Adipose tissue (tissue), 3 donors: ENCODE results near the gene ZMYM4. TPM values are rescaled to one million over a fixed set of nuclear protein-coding genes. Genes with fewer than 3 reads are reported as not detected.
"Not testable (repeated sequence)": the region's sequence is repeated elsewhere in the genome, so short reads cannot be mapped to it uniquely, and the experiment has no call there.

Source experiments
- H3K27ac ChIP-seq: one replicate; pipeline ENCODE4 v1.5.1; 2013; ENCODE audit warnings: low read depth, low read length
- WGBS, 3 donors: extraction: QIAGEN DNeasy Blood & Tissue Kit; methylation state at CpG; one replicate each; pipeline ENCODE4 v1.1.7; 2013; 5-methylcytosine and 5-hydroxymethylcytosine counted together
- polyA plus RNA-seq, 3 donors: library from polyadenylated mRNA; stranded (reverse); fragments of 200-250 nt; gene quantifications; one replicate each; pipeline ENCODE4 v1.2.3, GENCODE V29; 2013
- donor health status: healthy with polysubstance abuse.
- donor health status: Bipolar disorder and iron deficiency.
- donor health status: healthy.

Gene ZMYM4
- polyA plus RNA-seq, 3 donors = 5.9 to 10.6 (median 10.2) TPM

- H3K27ac ChIP-seq = no peak overlapping the region
Measured at GRCh38 chr1:35377555-35377954, 109.0 kb downstream of the ZMYM4 start.

DNA sequence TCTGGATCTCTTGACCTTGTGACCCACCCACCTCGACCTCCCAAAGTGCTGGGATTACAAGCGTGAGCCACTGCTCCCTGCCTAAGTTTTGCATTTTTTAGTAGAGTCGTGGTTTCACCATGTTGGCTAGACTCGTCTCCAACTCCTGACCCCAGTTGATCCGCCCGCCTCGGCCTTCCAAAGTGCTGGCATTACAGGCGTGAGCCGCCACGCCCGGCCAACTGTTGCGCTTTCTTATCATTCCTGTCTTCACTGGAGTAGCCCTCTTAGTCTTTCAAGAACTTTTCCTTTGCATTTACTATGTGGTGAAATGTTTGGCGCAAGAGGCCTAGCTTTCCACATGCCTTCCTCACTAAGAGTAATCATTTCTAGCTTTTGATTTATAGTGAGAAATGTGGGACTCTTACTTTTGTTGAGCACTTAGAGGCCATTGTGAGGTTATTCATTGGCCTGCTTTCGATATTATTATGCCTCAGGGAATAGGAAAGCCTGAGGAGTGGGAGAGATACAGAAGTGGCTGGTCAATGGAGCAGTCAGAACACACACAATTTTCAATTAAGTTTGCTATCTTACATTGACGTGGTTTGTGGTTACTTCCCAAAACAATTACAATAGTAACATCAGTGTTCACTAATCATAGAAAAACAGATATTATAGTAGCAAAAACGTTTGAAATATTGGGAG lies 111.0 kb downstream of the ZMYM4 start:
- WGBS, 3 donors = 84 to 91% (median 87%) methylated on average over 16 of the region's 16 CpGs
- no peak overlapping the region for H3K27ac ChIP-seq

- 97 to 98% (median 98%) methylated on average over 6 of the region's 6 CpGs for WGBS, 3 donors
- H3K27ac ChIP-seq = not testable (repeated sequence)
Measured at GRCh38 chr1:35380111-35380510, 111.6 kb downstream of the ZMYM4 start.

DNA sequence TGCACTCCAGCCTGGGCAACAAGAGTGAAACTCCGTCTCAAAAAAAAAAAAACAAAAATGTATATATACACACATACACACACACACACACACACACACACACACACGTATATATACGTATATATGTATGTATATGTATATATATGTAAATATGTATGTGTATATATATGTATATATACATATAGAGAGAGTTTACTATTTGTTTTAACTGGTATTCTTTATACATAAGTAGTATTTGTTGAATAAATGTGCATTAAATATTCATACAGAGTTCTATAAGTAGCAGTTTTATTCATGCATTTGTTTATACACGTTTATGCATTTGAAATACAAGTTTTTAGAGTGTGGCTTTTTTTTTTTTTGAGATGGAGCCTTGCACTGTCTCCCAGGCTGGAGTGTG lies 113.6 kb downstream of the ZMYM4 start:
- WGBS, 3 donors = 88 to 93% (median 92%) methylated on average over 4 of the region's 4 CpGs
- no peak overlapping the region for H3K27ac ChIP-seq

DNA sequence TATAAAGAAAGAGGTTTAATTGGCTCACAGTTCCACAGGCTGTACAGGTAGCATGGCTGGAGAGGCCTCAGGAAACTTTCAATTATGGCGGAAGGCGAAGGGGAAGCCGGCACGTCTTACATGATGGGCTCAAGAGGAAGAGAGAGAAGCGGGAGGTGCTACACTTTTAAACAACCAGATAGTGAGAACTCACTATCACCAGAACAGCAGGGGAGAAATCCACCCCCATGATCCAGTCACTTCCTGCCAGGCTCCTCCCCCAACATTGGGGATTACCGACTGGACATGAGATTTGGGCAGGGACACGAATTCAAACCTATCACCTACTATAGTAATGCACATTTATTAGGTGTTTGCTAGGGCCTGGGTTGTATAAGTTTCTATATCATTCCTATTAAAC lies 117.8 kb downstream of the ZMYM4 start:
- WGBS, 3 donors = 85 to 92% (median 90%) methylated on average over 7 of the region's 7 CpGs
- no peak overlapping the region for H3K27ac ChIP-seq

GRCh38 chr1:35386959-35387358 lies 118.5 kb downstream of the ZMYM4 start:
- 36 to 64% (median 58%) methylated on average over 6 of the region's 6 CpGs for WGBS, 3 donors
- H3K27ac ChIP-seq = no peak overlapping the region

- H3K27ac ChIP-seq = no peak overlapping the region
- 72 to 90% (median 73%) methylated on average over 10 of the region's 10 CpGs for WGBS, 3 donors
Measured at GRCh38 chr1:35390600-35391494, 122.3 kb downstream of the ZMYM4 start.

GRCh38 chr1:35394386-35394785 lies 125.9 kb downstream of the ZMYM4 start:
- H3K27ac ChIP-seq = no peak overlapping the region
- 86 to 100% (median 91%) methylated on average over 2 of the region's 2 CpGs for WGBS, 3 donors

- H3K27ac ChIP-seq = no peak overlapping the region
- 95 to 96% (median 95%) methylated on average over 3 of the region's 3 CpGs for WGBS, 3 donors
Measured at GRCh38 chr1:35398739-35399138, 130.2 kb downstream of the ZMYM4 start.

- H3K27ac ChIP-seq = no peak overlapping the region
Measured at GRCh38 chr1:35401049-35401448, 132.5 kb downstream of the ZMYM4 start.

GRCh38 chr1:35406103-35406502 lies 137.6 kb downstream of the ZMYM4 start:
- no peak overlapping the region for H3K27ac ChIP-seq

- no peak overlapping the region for H3K27ac ChIP-seq
- 37 to 98% (median 93%) methylated on average over 4 of the region's 4 CpGs for WGBS, 3 donors
Measured at GRCh38 chr1:35407743-35408142, 139.2 kb downstream of the ZMYM4 start.

DNA sequence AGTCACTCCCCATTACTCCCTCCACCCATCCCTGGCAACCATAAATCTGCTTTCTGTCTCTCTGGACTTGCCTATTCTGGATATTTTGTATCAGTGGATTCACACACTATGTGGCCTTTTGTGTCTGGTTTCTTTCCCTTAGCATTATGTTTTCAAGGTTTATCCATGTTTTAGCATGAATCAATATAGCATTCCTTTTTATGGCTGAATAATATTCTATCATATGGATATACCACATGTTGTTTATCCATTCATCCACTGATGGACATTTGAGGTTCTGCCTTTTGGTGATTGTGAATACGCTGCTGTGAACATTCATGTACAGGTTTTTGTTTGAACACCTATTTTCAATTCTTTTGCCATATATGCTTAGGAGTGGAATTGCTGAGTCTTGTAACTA lies 140.4 kb downstream of the ZMYM4 start:
- no peak overlapping the region for H3K27ac ChIP-seq
- 95 to 100% (median 95%) methylated on average over 1 of the region's 1 CpG for WGBS, 3 donors

DNA sequence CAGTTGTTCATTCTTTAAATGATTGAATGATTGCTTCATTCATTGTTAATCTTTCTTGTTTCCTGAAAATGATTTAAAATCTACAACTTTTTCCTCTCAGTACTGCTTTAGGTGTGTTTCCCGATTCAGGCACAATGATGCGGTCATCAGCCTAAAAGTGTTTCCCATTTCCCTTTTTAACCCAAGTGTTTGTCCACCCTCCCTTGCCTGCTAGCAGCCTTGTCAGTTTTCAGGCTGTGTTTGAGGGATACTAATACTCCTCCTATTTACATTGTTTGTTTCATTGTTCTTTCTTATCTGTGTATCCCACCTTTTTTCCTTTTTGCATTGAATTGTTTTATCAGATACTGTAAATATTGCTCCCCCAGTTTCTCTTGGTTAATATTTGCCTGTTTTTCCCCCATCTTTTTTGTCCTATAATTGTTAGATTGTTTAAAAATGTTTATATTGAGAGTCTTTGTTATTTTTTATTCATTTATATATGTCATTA lies 157.6 kb downstream of the ZMYM4 start:
- 50 to 81% (median 53%) methylated on average over 2 of the region's 2 CpGs for WGBS, 3 donors
- H3K27ac ChIP-seq = no peak overlapping the region

DNA sequence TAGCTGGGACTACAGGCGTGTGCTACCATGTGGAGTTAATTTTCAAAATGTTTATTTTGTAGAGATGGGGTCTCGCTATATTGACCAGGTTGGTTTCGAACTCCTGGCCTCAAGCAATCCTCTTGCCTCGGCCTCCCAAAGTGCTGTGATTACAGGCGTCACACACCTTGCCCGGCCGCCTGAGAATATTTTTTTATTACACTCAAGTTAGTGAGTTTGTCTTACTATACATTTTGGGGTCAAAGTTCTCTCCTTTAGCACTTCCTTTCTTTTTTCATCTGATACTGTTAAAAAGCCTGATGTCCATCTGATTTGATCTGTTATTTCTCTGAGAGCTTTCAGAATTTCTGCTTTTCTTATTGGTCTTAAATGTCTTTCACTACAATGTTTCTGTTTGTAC lies 159.9 kb downstream of the ZMYM4 start:
- H3K27ac ChIP-seq = no peak overlapping the region
- 95 to 97% (median 96%) methylated on average over 7 of the region's 7 CpGs for WGBS, 3 donors

GRCh38 chr1:35430762-35431161 lies 162.3 kb downstream of the ZMYM4 start:
- WGBS, 3 donors = 96 to 99% (median 97%) methylated on average over 4 of the region's 4 CpGs
- H3K27ac ChIP-seq = no peak overlapping the region

DNA sequence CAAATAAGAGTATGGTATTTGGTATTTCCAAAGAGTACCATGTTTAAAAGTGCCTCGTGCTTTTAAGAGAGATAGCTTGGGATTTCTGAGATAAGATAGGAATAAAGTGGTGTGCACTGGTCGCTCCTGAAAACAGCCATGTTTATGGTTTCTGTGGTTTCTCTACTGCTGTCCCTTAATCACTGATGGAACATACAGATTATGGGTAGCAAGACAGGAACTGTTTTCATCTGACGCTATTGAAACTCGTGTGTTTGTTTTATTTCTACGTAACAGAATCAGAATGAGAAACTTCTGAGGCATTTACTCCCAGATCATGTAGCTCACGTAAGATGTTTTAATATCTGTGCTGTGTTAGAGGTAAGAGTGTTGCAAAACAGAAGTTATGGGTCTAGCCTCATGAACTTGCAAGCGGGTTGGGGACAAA lies 162.7 kb downstream of the ZMYM4 start:
- H3K27ac ChIP-seq = no peak overlapping the region
- WGBS, 3 donors = 62 to 90% (median 75%) methylated on average over 7 of the region's 7 CpGs

- no peak overlapping the region for H3K27ac ChIP-seq
- WGBS, 3 donors = 95 to 97% (median 96%) methylated on average over 10 of the region's 10 CpGs
Measured at GRCh38 chr1:35432231-35432630, 163.7 kb downstream of the ZMYM4 start.

GRCh38 chr1:35433714-35434113 lies 165.2 kb downstream of the ZMYM4 start:
- H3K27ac ChIP-seq = no peak overlapping the region
- 93 to 97% (median 94%) methylated on average over 13 to 15 of the region's 15 CpGs for WGBS, 3 donors

DNA sequence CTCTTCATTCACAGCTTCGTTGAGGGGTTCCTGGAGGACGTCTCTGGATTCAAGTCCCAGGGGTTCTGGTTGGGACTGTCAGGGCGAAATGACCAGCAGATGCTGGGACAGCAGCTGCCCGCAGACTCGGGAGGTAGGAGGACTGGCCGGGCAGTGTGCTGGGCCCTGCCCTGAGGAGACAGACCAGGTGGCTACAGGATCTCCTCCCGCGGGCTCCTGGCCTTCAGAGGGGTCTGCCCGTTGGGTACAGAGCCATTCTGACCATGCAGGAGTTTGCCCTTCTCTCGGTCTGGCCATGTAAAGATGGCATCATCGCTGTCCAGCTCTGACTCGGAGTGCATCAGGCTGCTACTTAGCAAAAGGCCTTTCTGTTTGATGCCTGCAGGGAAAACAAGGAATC lies 166.2 kb downstream of the ZMYM4 start:
- WGBS, 3 donors = 86 to 92% (median 92%) methylated on average over 12 of the region's 12 CpGs
- H3K27ac ChIP-seq = no peak overlapping the region
